Panc1 (cell line): ENCODE measurements around the gene C13orf42. TPM values are rescaled to one million over a fixed set of nuclear protein-coding genes. Genes with fewer than 3 reads are reported as not detected.

Experiments
- ATAC-seq: fragments of 200-7000 bp; cut with Tn5 transposase; 2 replicates; pipeline ENCODE4 v1.9.1; 2020; ENCODE audit warnings: mild to moderate bottlenecking, moderate library complexity
- BruUV-seq: library from RNA; stranded (reverse); fragments of 400-500 nt; replicated peaks from 2 replicates; lab custom pipeline; 2021; lab: Mats Ljungman, UMichigan
- CTCF ChIA-PET: fragments of 300-600 bp; sonication (Branson Sonifier 250); formaldehyde crosslinking; loops from one replicate; lab custom pipeline; 2022; ENCODE audit warnings: antibody characterized with exemption; lab: Charles Lee
- POLR2A ChIA-PET: fragments of 300-600 bp; sonication (Branson Sonifier 250); formaldehyde crosslinking; loops from one replicate; lab custom pipeline; 2022; ENCODE audit warnings: antibody characterized with exemption; lab: Charles Lee
- DNase-seq: peaks from one replicate; pipeline ENCODE4 v3.0.0-alpha.2; 2010; ENCODE audit warnings: low read depth, low spot score
- H3K27ac ChIP-seq: 2 replicates; pipeline ENCODE4 v1.5.1; 2011; ENCODE audit warnings: mild to moderate bottlenecking, low read length, inconsistent platforms
- H3K27me3 ChIP-seq: fragments of 200-500 bp; sonication (Bioruptor generic); 2 replicates; pipeline ENCODE4 v1.6.0; 2014; ENCODE audit warnings: low read length, inconsistent platforms; ENCODE audit not compliant: control insufficient read depth, insufficient read depth
- H3K36me3 ChIP-seq: fragments of 200-500 bp; sonication (Bioruptor generic); 2 replicates; pipeline ENCODE4 v1.5.1; 2014; ENCODE audit warnings: inconsistent platforms, mild to moderate bottlenecking, low read length, moderate library complexity; ENCODE audit not compliant: control insufficient read depth, insufficient read depth
- H3K4me1 ChIP-seq: 2 replicates; pipeline ENCODE4 v1.5.1; 2011; ENCODE audit warnings: inconsistent platforms, mild to moderate bottlenecking, low read length, moderate library complexity; ENCODE audit not compliant: control insufficient read depth, insufficient read depth
- H3K4me3 ChIP-seq, 2 experiments: 2 replicates each; pipeline ENCODE4 v1.5.1; 2011 to 2012; ENCODE audit warnings: low read depth in 2 of 2, low read length in 2 of 2, mild to moderate bottlenecking in 2 of 2, inconsistent platforms in 1 of 2, moderate library complexity in 1 of 2
- H3K9me3 ChIP-seq: fragments of 200-500 bp; sonication (Bioruptor generic); 2 replicates; pipeline ENCODE4 v1.5.1; 2014; ENCODE audit warnings: low read depth, mild to moderate bottlenecking, inconsistent platforms, low read length, moderate library complexity; ENCODE audit not compliant: control insufficient read depth, insufficient read depth
- POLR2AphosphoS5 ChIP-seq: IDR thresholded peaks from 2 replicates; pipeline ENCODE4 v1.6.1; 2012; ENCODE audit warnings: mild to moderate bottlenecking, low read depth, low read length, moderate library complexity
- SIN3A ChIP-seq: IDR thresholded peaks from 2 replicates; pipeline ENCODE4 v1.6.1; 2012; ENCODE audit warnings: low read depth, mild to moderate bottlenecking, low read length, moderate library complexity, borderline replicate concordance; ENCODE audit not compliant: insufficient read depth
- TCF7L2 ChIP-seq: IDR thresholded peaks from 2 replicates; pipeline ENCODE4 v1.6.1; 2011; ENCODE audit warnings: mild to moderate bottlenecking, low read depth, low read length, inconsistent platforms
- in situ Hi-C: cut with HindIII; loops from 2 replicates; pipeline ENCODE4 v1.10.0; 2016; ENCODE audit warnings: low sequenced_read_pairs, low pct_unique_long_range_greater_than_20kb
- intact Hi-C: fragments of 100-400 bp; cut with micrococcal nuclease; formaldehyde crosslinking; loops from one replicate; pipeline ENCODE4 v1.10.0; 2022; ENCODE audit not compliant: unreplicated experiment
- total RNA-seq: library from RNA; stranded (reverse); gene quantifications from one replicate; pipeline ENCODE4 v1.2.1, GENCODE V29; 2021; ENCODE audit not compliant: unreplicated experiment
- TF ChIP-seq, protein P1 (sequence below): fragments of 450-650 bp; IDR thresholded peaks from 2 replicates; pipeline ENCODE4 v1.5.1; 2017; ENCODE audit warnings: mild to moderate bottlenecking
- TF ChIP-seq, protein P2 (sequence below), 2 experiments: IDR thresholded peaks; 2 replicates each; pipeline ENCODE4 v1.6.1; 2011 to 2012; ENCODE audit warnings: low read depth in 2 of 2, control low read depth in 1 of 2, low read length in 1 of 2, mild to moderate bottlenecking in 1 of 2, moderate library complexity in 1 of 2; ENCODE audit not compliant: insufficient read depth in 1 of 2

C13orf42 gene
- total RNA-seq, 1 experiment from 2014 or later = not detected

DNA sequence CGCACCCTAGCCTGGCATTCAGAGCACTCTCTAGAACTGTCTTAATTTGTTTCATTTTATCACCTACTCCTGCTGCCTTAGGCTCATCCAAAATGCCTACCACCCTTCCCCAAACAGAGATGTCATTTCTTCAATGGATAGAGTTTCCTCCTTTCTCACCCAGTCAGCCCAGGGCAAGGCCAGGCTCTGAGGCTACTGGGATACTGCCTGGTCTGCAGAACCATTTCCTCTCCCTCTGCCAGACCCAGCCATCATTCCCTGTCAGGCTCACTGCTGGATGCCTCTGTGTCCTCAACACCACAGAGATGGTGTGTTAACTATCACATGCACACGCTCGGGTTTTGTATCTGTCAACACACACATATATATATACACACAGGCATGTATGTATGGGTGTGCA, 47.2 kb downstream of the C13orf42 start:
- Histone ChIP-seq H3K36me3 (no peaks in the 10 kb centered on the region), H3K9me3 (no peaks in the 10 kb centered on the region), H3K4me3 (no peak overlapping the region), H3K4me1 (no peaks in the 10 kb centered on the region), H3K27me3 (no peaks in the 10 kb centered on the region), H3K27ac (no peak overlapping the region)
- in situ Hi-C loops (no loop called here), intact Hi-C loops (no loop called here)
- ChIA-PET CTCF (no interaction called here), POLR2A (no interaction called here)
- DNase-seq = no peak
- no peak for ATAC-seq
- TF ChIP-seq, protein P1, sequence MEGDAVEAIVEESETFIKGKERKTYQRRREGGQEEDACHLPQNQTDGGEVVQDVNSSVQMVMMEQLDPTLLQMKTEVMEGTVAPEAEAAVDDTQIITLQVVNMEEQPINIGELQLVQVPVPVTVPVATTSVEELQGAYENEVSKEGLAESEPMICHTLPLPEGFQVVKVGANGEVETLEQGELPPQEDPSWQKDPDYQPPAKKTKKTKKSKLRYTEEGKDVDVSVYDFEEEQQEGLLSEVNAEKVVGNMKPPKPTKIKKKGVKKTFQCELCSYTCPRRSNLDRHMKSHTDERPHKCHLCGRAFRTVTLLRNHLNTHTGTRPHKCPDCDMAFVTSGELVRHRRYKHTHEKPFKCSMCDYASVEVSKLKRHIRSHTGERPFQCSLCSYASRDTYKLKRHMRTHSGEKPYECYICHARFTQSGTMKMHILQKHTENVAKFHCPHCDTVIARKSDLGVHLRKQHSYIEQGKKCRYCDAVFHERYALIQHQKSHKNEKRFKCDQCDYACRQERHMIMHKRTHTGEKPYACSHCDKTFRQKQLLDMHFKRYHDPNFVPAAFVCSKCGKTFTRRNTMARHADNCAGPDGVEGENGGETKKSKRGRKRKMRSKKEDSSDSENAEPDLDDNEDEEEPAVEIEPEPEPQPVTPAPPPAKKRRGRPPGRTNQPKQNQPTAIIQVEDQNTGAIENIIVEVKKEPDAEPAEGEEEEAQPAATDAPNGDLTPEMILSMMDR = no peak
- TF ChIP-seq POLR2AphosphoS5 (no peak), SIN3A (no peak), TCF7L2 (no peak)
- TF ChIP-seq, protein P2, sequence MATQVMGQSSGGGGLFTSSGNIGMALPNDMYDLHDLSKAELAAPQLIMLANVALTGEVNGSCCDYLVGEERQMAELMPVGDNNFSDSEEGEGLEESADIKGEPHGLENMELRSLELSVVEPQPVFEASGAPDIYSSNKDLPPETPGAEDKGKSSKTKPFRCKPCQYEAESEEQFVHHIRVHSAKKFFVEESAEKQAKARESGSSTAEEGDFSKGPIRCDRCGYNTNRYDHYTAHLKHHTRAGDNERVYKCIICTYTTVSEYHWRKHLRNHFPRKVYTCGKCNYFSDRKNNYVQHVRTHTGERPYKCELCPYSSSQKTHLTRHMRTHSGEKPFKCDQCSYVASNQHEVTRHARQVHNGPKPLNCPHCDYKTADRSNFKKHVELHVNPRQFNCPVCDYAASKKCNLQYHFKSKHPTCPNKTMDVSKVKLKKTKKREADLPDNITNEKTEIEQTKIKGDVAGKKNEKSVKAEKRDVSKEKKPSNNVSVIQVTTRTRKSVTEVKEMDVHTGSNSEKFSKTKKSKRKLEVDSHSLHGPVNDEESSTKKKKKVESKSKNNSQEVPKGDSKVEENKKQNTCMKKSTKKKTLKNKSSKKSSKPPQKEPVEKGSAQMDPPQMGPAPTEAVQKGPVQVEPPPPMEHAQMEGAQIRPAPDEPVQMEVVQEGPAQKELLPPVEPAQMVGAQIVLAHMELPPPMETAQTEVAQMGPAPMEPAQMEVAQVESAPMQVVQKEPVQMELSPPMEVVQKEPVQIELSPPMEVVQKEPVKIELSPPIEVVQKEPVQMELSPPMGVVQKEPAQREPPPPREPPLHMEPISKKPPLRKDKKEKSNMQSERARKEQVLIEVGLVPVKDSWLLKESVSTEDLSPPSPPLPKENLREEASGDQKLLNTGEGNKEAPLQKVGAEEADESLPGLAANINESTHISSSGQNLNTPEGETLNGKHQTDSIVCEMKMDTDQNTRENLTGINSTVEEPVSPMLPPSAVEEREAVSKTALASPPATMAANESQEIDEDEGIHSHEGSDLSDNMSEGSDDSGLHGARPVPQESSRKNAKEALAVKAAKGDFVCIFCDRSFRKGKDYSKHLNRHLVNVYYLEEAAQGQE (IDR thresholded peaks at IDR 0.05; ENCODE audit: insufficient read depth in 1 of 2, low read depth in 2 of 2, low read length in 1 of 2) = no peak
- no TSS peak for BruUV-seq

DNA sequence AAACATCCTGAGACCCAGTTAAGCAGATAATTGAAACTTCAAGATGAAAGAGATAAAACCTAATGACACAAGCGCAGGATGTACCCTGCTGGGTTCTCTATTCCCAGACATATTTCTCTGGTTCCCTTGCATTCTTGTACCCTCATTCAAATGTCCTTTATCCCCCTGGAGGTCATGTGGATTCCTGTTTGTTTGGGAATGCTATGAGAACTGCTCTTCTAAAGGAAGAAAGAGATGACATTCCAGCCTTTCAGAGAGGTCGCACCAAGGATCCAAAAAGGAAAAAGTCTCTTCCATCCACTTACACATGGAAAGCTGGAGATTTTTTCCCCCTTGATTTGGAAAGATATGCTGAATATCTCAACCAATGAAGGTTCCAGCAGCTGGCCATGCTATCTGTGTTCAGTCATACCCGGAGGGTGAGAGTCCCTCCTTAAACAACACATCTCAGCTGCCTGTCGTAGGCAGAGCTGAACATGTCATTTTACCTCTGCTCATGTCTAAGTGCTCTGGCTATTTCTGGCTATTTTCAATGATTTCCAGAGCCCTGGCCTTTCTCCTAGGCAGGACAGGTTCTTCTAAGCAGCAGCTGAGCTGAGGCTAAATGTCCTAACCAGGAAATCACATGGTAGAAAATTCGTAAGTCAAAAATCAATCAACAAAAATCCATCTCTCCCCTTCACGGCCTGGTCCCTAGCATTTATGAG, 52.5 kb downstream of the C13orf42 start:
- ChIA-PET CTCF (no interaction called here), POLR2A (no interaction called here)
- Histone ChIP-seq H3K27me3 (no peaks in the 10 kb centered on the region), H3K4me1 (no peaks in the 10 kb centered on the region), H3K4me3 (no peak overlapping the region), H3K27ac (no peak overlapping the region), H3K36me3 (no peaks in the 10 kb centered on the region), H3K9me3 (no peaks in the 10 kb centered on the region)
- ATAC-seq = no peak
- DNase-seq = no peak
- TF ChIP-seq POLR2AphosphoS5 (no peak), SIN3A (no peak), TCF7L2 (no peak)
- TF ChIP-seq, protein P1 = no peak
- TF ChIP-seq, protein P2 (IDR thresholded peaks at IDR 0.05; ENCODE audit: insufficient read depth in 1 of 2, low read depth in 2 of 2, low read length in 1 of 2) = no peak
- no TSS peak for BruUV-seq
- in situ Hi-C loops (no loop called here), intact Hi-C loops (no loop called here)
